Endothelial cell of umbilical vein (primary cell): Measurements from ENCODE around the gene ZBBX.

Source experiments
- CTCF ChIP-seq, 2 donors: IDR thresholded peaks; 1 replicate in 1 of 2; 2 replicates in 1 of 2; pipeline ENCODE4 v1.5.1; 2011; ENCODE audit warnings: low read length in 2 of 2, mild to moderate bottlenecking in 2 of 2, moderate library complexity in 2 of 2, control low read depth in 1 of 2, inconsistent platforms in 1 of 2, low read depth in 1 of 2; ENCODE audit not compliant: insufficient read depth in 1 of 2; ENCODE audit errors: extremely low read depth in 1 of 2
- EZH2 ChIP-seq: IDR thresholded peaks from 2 replicates; pipeline ENCODE4 v1.6.1; 2012; ENCODE audit warnings: borderline replicate concordance, low read depth, mild to moderate bottlenecking, moderate library complexity, low read length, inconsistent platforms; ENCODE audit not compliant: severe bottlenecking
- FOS ChIP-seq: IDR thresholded peaks from 2 replicates; pipeline ENCODE4 v1.6.1; 2011; ENCODE audit warnings: mild to moderate bottlenecking, low read length, moderate library complexity, borderline replicate concordance; ENCODE audit not compliant: insufficient read depth
- GATA2 ChIP-seq: IDR thresholded peaks from 2 replicates; pipeline ENCODE4 v1.7.0; 2011; ENCODE audit warnings: low read depth, mild to moderate bottlenecking, moderate library complexity, mixed read lengths, low read length; ENCODE audit not compliant: insufficient read length, insufficient read depth
- JUN ChIP-seq: IDR thresholded peaks from 2 replicates; pipeline ENCODE4 v1.6.1; 2011; ENCODE audit warnings: borderline replicate concordance, low read depth; ENCODE audit not compliant: insufficient read length, insufficient read depth
- MAX ChIP-seq: IDR thresholded peaks from 2 replicates; pipeline ENCODE4 v1.6.1; 2011; ENCODE audit not compliant: insufficient read depth, insufficient read length
- MYC ChIP-seq: IDR thresholded peaks from one replicate; pipeline ENCODE4 v1.6.1; 2011; ENCODE audit warnings: mild to moderate bottlenecking, low read depth, low read length
- POLR2A ChIP-seq: IDR thresholded peaks from 2 replicates; pipeline ENCODE4 v1.6.1; 2012; ENCODE audit warnings: low read depth, mild to moderate bottlenecking, control low read depth, low read length
- POLR2AphosphoS5 ChIP-seq: IDR thresholded peaks from 2 replicates; pipeline ENCODE4 v1.6.1; 2012; ENCODE audit warnings: low read depth, mild to moderate bottlenecking, control low read depth, low read length, moderate library complexity; ENCODE audit not compliant: insufficient read depth

GRCh38 chr3:167323572-167323971 lies 56.5 kb downstream of the ZBBX start:
- TF ChIP-seq POLR2A (no peak), FOS (no peak), EZH2 (no peak), CTCF (IDR thresholded peaks at IDR 0.05; ENCODE audit: extremely low read depth in 1 of 2, insufficient read depth in 1 of 2, low read depth in 1 of 2, low read length in 2 of 2) (no peak), MYC (no peak), MAX (no peak), POLR2AphosphoS5 (no peak), GATA2 (no peak), JUN (no peak)
